IMR-90 (cell line): ENCODE data around the gene PRKCH. TPM values are rescaled to one million over a fixed set of nuclear protein-coding genes. Genes with fewer than 3 reads are reported as not detected.

Source experiments
- ATAC-seq: fragments of 200-7000 bp; cut with Tn5 transposase; 2 replicates; pipeline ENCODE4 v1.9.1; 2020; ENCODE audit warnings: low read depth, mild to moderate bottlenecking, moderate library complexity
- BruUV-seq: library from RNA; stranded (reverse); fragments of 400-500 nt; replicated peaks from 2 replicates; lab custom pipeline; 2021; lab: Mats Ljungman, UMichigan
- CTCF ChIA-PET: fragments of 300-600 bp; formaldehyde crosslinking; extraction: SDS; loops from one replicate; lab custom pipeline; 2021; ENCODE audit warnings: antibody characterized with exemption; lab: Yijun Ruan, JAX
- POLR2A ChIA-PET: fragments of 300-600 bp; sonication (Branson Sonifier 250); formaldehyde crosslinking; loops from one replicate; lab custom pipeline; 2022; ENCODE audit warnings: antibody characterized with exemption; ENCODE audit not compliant: unreplicated experiment; lab: Charles Lee
- DNase-seq: peaks from one replicate; pipeline ENCODE4 v3.0.0; 2013
- H2AFZ ChIP-seq: replicated peaks from 2 replicates; pipeline ENCODE3; 2013; ENCODE audit warnings: low read length, mild to moderate bottlenecking; ENCODE audit not compliant: poor library complexity
- H2AK5ac ChIP-seq: 2 replicates; pipeline ENCODE4 v1.6.1; 2013; ENCODE audit warnings: low read depth, low read length, inconsistent platforms
- H2AK9ac ChIP-seq: replicated peaks from 2 replicates; pipeline ENCODE3; 2013; ENCODE audit warnings: mild to moderate bottlenecking, low read depth, low read length, moderate library complexity; ENCODE audit not compliant: poor library complexity
- H2BK120ac ChIP-seq: 2 replicates; pipeline ENCODE4 v1.6.1; 2013; ENCODE audit warnings: low read depth, low read length, inconsistent platforms
- H2BK15ac ChIP-seq: 3 replicates; pipeline ENCODE4 v1.6.1; 2013; ENCODE audit warnings: low read depth, low read length, inconsistent platforms
- H2BK20ac ChIP-seq: 2 replicates; pipeline ENCODE4 v1.6.1; 2013; ENCODE audit warnings: low read depth, mild to moderate bottlenecking, inconsistent platforms, low read length, moderate library complexity
- H2BK5ac ChIP-seq: 2 replicates; pipeline ENCODE4 v1.6.1; 2013; ENCODE audit warnings: mild to moderate bottlenecking, low read depth, low read length, inconsistent platforms; ENCODE audit not compliant: poor library complexity, severe bottlenecking
- H3K14ac ChIP-seq: replicated peaks from 2 replicates; pipeline ENCODE4 v1.6.1; 2013; ENCODE audit warnings: low read depth, low read length, inconsistent platforms
- H3K18ac ChIP-seq: 2 replicates; pipeline ENCODE4 v1.6.1; 2013; ENCODE audit warnings: low read depth, low read length, control low read depth
- H3K23ac ChIP-seq: 2 replicates; pipeline ENCODE4 v1.6.1; 2013; ENCODE audit warnings: low read depth, low read length, inconsistent platforms
- H3K27ac ChIP-seq: 2 replicates; pipeline ENCODE4 v1.5.1; 2013; ENCODE audit warnings: mild to moderate bottlenecking, control low read depth, low read length; ENCODE audit not compliant: insufficient read depth
- H3K27me3 ChIP-seq: 2 replicates; pipeline ENCODE4 v1.6.1; 2013; ENCODE audit warnings: low read length; ENCODE audit not compliant: control insufficient read depth, insufficient read depth
- H3K36me3 ChIP-seq: 2 replicates; pipeline ENCODE4 v1.6.1; 2013; ENCODE audit warnings: low read length, mixed read lengths; ENCODE audit not compliant: control insufficient read depth, insufficient read depth
- H3K4ac ChIP-seq: 2 replicates; pipeline ENCODE4 v1.6.1; 2013; ENCODE audit warnings: low read depth, low read length, inconsistent platforms
- H3K4me1 ChIP-seq: 2 replicates; pipeline ENCODE4 v1.6.1; 2013; ENCODE audit warnings: low read length, mixed read lengths; ENCODE audit not compliant: control insufficient read depth, insufficient read depth
- H3K4me2 ChIP-seq: 2 replicates; pipeline ENCODE4 v1.6.1; 2013; ENCODE audit warnings: low read depth, mild to moderate bottlenecking, control low read depth, low read length, moderate library complexity
- H3K4me3 ChIP-seq: 2 replicates; pipeline ENCODE4 v1.5.1; 2013; ENCODE audit warnings: low read depth, mild to moderate bottlenecking, control low read depth, low read length, moderate library complexity; ENCODE audit not compliant: insufficient read depth
- H3K56ac ChIP-seq: 2 replicates; pipeline ENCODE4 v1.6.1; 2013; ENCODE audit warnings: low read length, inconsistent platforms; ENCODE audit not compliant: insufficient read depth; ENCODE audit errors: extremely low read depth
- H3K79me1 ChIP-seq, 2 experiments: 2 replicates each; pipeline ENCODE4 v1.6.1; 2013; ENCODE audit warnings: low read length in 2 of 2, inconsistent platforms in 1 of 2, low read depth in 1 of 2
- H3K9ac ChIP-seq: 2 replicates; pipeline ENCODE4 v1.6.1; 2013; ENCODE audit warnings: low read depth, low read length, control low read depth
- H3K9me1 ChIP-seq: 2 replicates; pipeline ENCODE4 v1.6.1; 2013; ENCODE audit warnings: low read length, inconsistent platforms; ENCODE audit not compliant: insufficient read depth
- H3K9me3 ChIP-seq: 2 replicates; pipeline ENCODE4 v1.6.1; 2013; ENCODE audit warnings: low read length; ENCODE audit not compliant: control insufficient read depth, insufficient read depth
- H4K20me1 ChIP-seq: 2 replicates; pipeline ENCODE4 v1.6.1; 2013; ENCODE audit warnings: low read length, inconsistent platforms; ENCODE audit not compliant: insufficient read depth
- H4K5ac ChIP-seq: 2 replicates; pipeline ENCODE4 v1.6.1; 2013; ENCODE audit warnings: mild to moderate bottlenecking, low read depth, low read length, control low read depth
- H4K8ac ChIP-seq, 2 experiments: 2 replicates each; pipeline ENCODE4 v1.6.1; 2013; ENCODE audit warnings: low read depth in 2 of 2, low read length in 2 of 2, control low read depth in 1 of 2, inconsistent platforms in 1 of 2
- H4K91ac ChIP-seq: 2 replicates; pipeline ENCODE4 v1.6.1; 2013; ENCODE audit warnings: low read depth, low read length, inconsistent platforms; ENCODE audit not compliant: insufficient read depth
- BHLHE40 ChIP-seq: fragments of 150-350 bp; IDR thresholded peaks from 2 replicates; pipeline ENCODE4 v1.6.1; 2016; ENCODE audit warnings: mild to moderate bottlenecking, low read depth, low read length
- CEBPB ChIP-seq: IDR thresholded peaks from 2 replicates; pipeline ENCODE4 v1.6.1; 2012; ENCODE audit warnings: low read depth, low read length, improper control_type of control experiment
- CHD1 ChIP-seq: IDR thresholded peaks from 2 replicates; pipeline ENCODE4 v1.6.1; 2012; ENCODE audit warnings: low read depth, low read length, improper control_type of control experiment
- CTCF ChIP-seq: conservative IDR thresholded peaks from 2 replicates; pipeline ENCODE4 v1.5.1; 2012; ENCODE audit warnings: mild to moderate bottlenecking, low read depth, low read length, improper control_type of control experiment
- ELK1 ChIP-seq: fragments of 150-350 bp; IDR thresholded peaks from 2 replicates; pipeline ENCODE4 v1.6.1; 2016; ENCODE audit warnings: low read depth, mild to moderate bottlenecking, low read length, moderate library complexity, borderline replicate concordance
- FOS ChIP-seq: fragments of 150-350 bp; IDR thresholded peaks from 2 replicates; pipeline ENCODE4 v1.6.1; 2016; ENCODE audit warnings: low read depth, low read length
- MAFK ChIP-seq: IDR thresholded peaks from 2 replicates; pipeline ENCODE4 v1.6.1; 2012; ENCODE audit warnings: low read depth, low read length, improper control_type of control experiment
- MAZ ChIP-seq: IDR thresholded peaks from 2 replicates; pipeline ENCODE4 v1.6.1; 2012; ENCODE audit warnings: low read depth, mild to moderate bottlenecking, low read length, improper control_type of control experiment, moderate library complexity, borderline replicate concordance
- MXI1 ChIP-seq: IDR thresholded peaks from 2 replicates; pipeline ENCODE4 v1.6.1; 2012; ENCODE audit warnings: low read depth, mild to moderate bottlenecking, low read length, moderate library complexity, borderline replicate concordance
- NFE2L2 ChIP-seq: fragments of 150-350 bp; IDR thresholded peaks from 2 replicates; pipeline ENCODE4 v1.6.1; 2016; ENCODE audit warnings: low read depth, mild to moderate bottlenecking, low read length
- POLR2A ChIP-seq: IDR thresholded peaks from 2 replicates; pipeline ENCODE4 v1.6.1; 2012; ENCODE audit warnings: mild to moderate bottlenecking, low read depth, low read length
- RAD21 ChIP-seq: IDR thresholded peaks from 2 replicates; pipeline ENCODE4 v1.6.1; 2012; ENCODE audit warnings: low read length, improper control_type of control experiment
- RCOR1 ChIP-seq: IDR thresholded peaks from 2 replicates; pipeline ENCODE4 v1.6.1; 2012; ENCODE audit warnings: mild to moderate bottlenecking, low read length, improper control_type of control experiment; ENCODE audit not compliant: insufficient replicate concordance
- RFX5 ChIP-seq: IDR thresholded peaks from 2 replicates; pipeline ENCODE4 v1.8.0; 2012; ENCODE audit warnings: low read depth, mild to moderate bottlenecking, low read length, moderate library complexity
- SMC3 ChIP-seq: fragments of 150-350 bp; IDR thresholded peaks from 2 replicates; pipeline ENCODE4 v1.6.1; 2016; ENCODE audit warnings: low read depth, mild to moderate bottlenecking, antibody characterized with exemption, low read length, moderate library complexity
- USF2 ChIP-seq: fragments of 150-350 bp; IDR thresholded peaks from 2 replicates; pipeline ENCODE4 v1.6.1; 2017; ENCODE audit warnings: mild to moderate bottlenecking, antibody characterized with exemption, low read length, low read depth
- WGBS, 2 experiments: methylation state at CpG; one replicate each; pipeline versions ENCODE4 v1.1.5 to v1.1.7; 2013; ENCODE audit warnings: missing lambda C conversion rate in 2 of 2; ENCODE audit not compliant: insufficient read length in 1 of 2; ENCODE audit errors: extremely low coverage in 2 of 2; 5-methylcytosine and 5-hydroxymethylcytosine counted together
- dilution Hi-C: fragments of 300-500 bp; cut with HindIII; formaldehyde crosslinking; loops from one replicate; pipeline ENCODE4 v1.14.3; 2018; ENCODE audit warnings: low sequenced_read_pairs; ENCODE audit not compliant: unreplicated experiment
- in situ Hi-C: fragments of 300-500 bp; cut with MboI; formaldehyde crosslinking; loops from 3 replicates; pipeline ENCODE4 v1.14.3; 2019; ENCODE audit warnings: low sequenced_read_pairs, inconsistent platforms, mixed read lengths
- intact Hi-C: fragments of 100-400 bp; cut with micrococcal nuclease; formaldehyde crosslinking; loops from 2 replicates; pipeline ENCODE4 v1.10.0; 2022
- polyA plus RNA-seq, 3 experiments: library from polyadenylated mRNA; depleted of rRNA; stranded (reverse); fragments of >200 nt; gene quantifications; 2 replicates each; pipeline ENCODE4 v1.2.3, GENCODE V29; 2012; ENCODE audit warnings: low replicate concordance in 1 of 3
- total RNA-seq: library from RNA; depleted of rRNA; stranded (reverse); fragments of >200 nt; gene quantifications from 2 replicates; pipeline ENCODE4 v1.2.3, GENCODE V29; 2012

PRKCH gene
- total and polyA plus RNA-seq, 2 of the 4 experiments (the other 2 are of a cell fraction), result 1.6 to 2.3 TPM

- Histone ChIP-seq H3K56ac (no peak overlapping the region), H3K4ac (no peak overlapping the region), H2AK9ac (no peak overlapping the region), H3K4me1 (peaks cover 1% of the 10 kb centered on the region; the same call in 1 of the 2 replicates), H3K9ac (no peak overlapping the region), H3K27ac (no peak overlapping the region), H3K14ac (no peak overlapping the region), H2BK20ac (no peak overlapping the region), H4K20me1 (no peaks in the 10 kb centered on the region), H4K91ac (no peak overlapping the region), H2BK5ac (no peak overlapping the region), H3K9me1 (no peaks in the 10 kb centered on the region), H3K23ac (no peak overlapping the region), H3K27me3 (peaks cover 5% of the 10 kb centered on the region), H3K18ac (no peak overlapping the region), H3K9me3 (peaks cover 4% of the 10 kb centered on the region), H3K36me3 (no peaks in the 10 kb centered on the region), H2BK15ac (no peak overlapping the region), H4K5ac (no peak overlapping the region), H2AK5ac (no peak overlapping the region), H3K4me3 (no peak overlapping the region), H3K4me2 (no peak overlapping the region), H4K8ac (no peak overlapping the region), H3K79me1 (no peaks in the 10 kb centered on the region), H2AFZ (no peak overlapping the region), H2BK120ac (no peak overlapping the region)
- TF ChIP-seq SMC3 (no peak), RFX5 (no peak), ELK1 (no peak), CHD1 (no peak), MAFK (no peak), FOS (no peak), CTCF (no peak), POLR2A (no peak), BHLHE40 (no peak), MAZ (no peak), NFE2L2 (no peak), USF2 (no peak), CEBPB (no peak), RAD21 (no peak), RCOR1 (no peak), MXI1 (no peak)
- ATAC-seq (no peak), DNase-seq (no peak)
- in situ Hi-C loops, result no loop called here
- CTCF ChIA-PET, result no interaction called here
- intact Hi-C loops, result no loop called here
- no CpG with 5 or more reads among the region's 3 CpGs for WGBS, 2 experiments
- no TSS peak for BruUV-seq
- dilution Hi-C loops, result no loop called here
- POLR2A ChIA-PET, result no interaction called here
These were observed 51.6 kb downstream of the PRKCH start for GRCh38 chr14:61372842-61373555.
